ENCODE results near the gene ERBIN. TPM values are rescaled to one million over a fixed set of nuclear protein-coding genes. Genes with fewer than 3 reads are reported as not detected.

Gene ERBIN
- polyA plus RNA-seq, 4 donors, result 17.5 to 177 (median 40.3) TPM

GRCh38 chr5:65987982-65988381 is 61.6 kb downstream of the ERBIN start:
- Histone ChIP-seq H3K9me3 (ENCODE audit: control insufficient read depth in 2 of 2, insufficient read depth in 1 of 2, low read depth in 1 of 2, low read length in 1 of 2) (no peaks in the 10 kb centered on the region), H3K4me3 (ENCODE audit: low read depth in 1 of 3, low read length in 3 of 3) (no peak overlapping the region), H3K4me1 (ENCODE audit: control insufficient read depth in 3 of 3, insufficient read depth in 2 of 3, low read depth in 1 of 3, low read length in 2 of 3) (peaks cover 0 to 2% (median 0%) of the 10 kb centered on the region in 3 donors), H3K27ac (ENCODE audit: low read depth in 1 of 3, low read length in 2 of 3) (no peak overlapping the region), H3K36me3 (ENCODE audit: control insufficient read depth in 3 of 3, insufficient read depth in 2 of 3, low read depth in 1 of 3, low read length in 3 of 3) (peaks cover 0 to 25% (median 0%) of the 10 kb centered on the region in 3 donors), H3K27me3 (ENCODE audit: control insufficient read depth in 3 of 3, insufficient read depth in 3 of 3, low read length in 3 of 3) (no peaks in the 10 kb centered on the region)
- FAIRE-seq, result no peak
- 93 to 96% (median 93%) methylated on average over 4 of the region's 4 CpGs for WGBS, 3 donors
- no peak for DNase-seq

- 74 to 82% (median 77%) methylated on average over 4 of the region's 4 CpGs for WGBS, 3 donors
- FAIRE-seq (no peak), DNase-seq (no peak)
- Histone ChIP-seq H3K27ac (ENCODE audit: low read depth in 1 of 3, low read length in 2 of 3) (no peak overlapping the region), H3K36me3 (ENCODE audit: control insufficient read depth in 3 of 3, insufficient read depth in 2 of 3, low read depth in 1 of 3, low read length in 3 of 3) (peaks cover 0 to 19% (median 2%) of the 10 kb centered on the region in 3 donors), H3K4me3 (ENCODE audit: low read depth in 1 of 3, low read length in 3 of 3) (no peak overlapping the region), H3K4me1 (ENCODE audit: control insufficient read depth in 3 of 3, insufficient read depth in 2 of 3, low read depth in 1 of 3, low read length in 2 of 3) (peaks cover 0 to 2% (median 0%) of the 10 kb centered on the region in 3 donors), H3K9me3 (ENCODE audit: control insufficient read depth in 2 of 2, insufficient read depth in 1 of 2, low read depth in 1 of 2, low read length in 1 of 2) (no peaks in the 10 kb centered on the region), H3K27me3 (ENCODE audit: control insufficient read depth in 3 of 3, insufficient read depth in 3 of 3, low read length in 3 of 3) (no peaks in the 10 kb centered on the region)
These were observed 62.8 kb downstream of the ERBIN start for GRCh38 chr5:65989158-65989557.

GRCh38 chr5:65992630-65993029 is 66.3 kb downstream of the ERBIN start:
- Histone ChIP-seq H3K4me3 (ENCODE audit: low read depth in 1 of 3, low read length in 3 of 3) (no peak overlapping the region), H3K27ac (ENCODE audit: low read depth in 1 of 3, low read length in 2 of 3) (no peak overlapping the region), H3K36me3 (ENCODE audit: control insufficient read depth in 3 of 3, insufficient read depth in 2 of 3, low read depth in 1 of 3, low read length in 3 of 3) (peaks cover 0 to 16% (median 2%) of the 10 kb centered on the region in 3 donors), H3K4me1 (ENCODE audit: control insufficient read depth in 3 of 3, insufficient read depth in 2 of 3, low read depth in 1 of 3, low read length in 2 of 3) (no peaks in the 10 kb centered on the region), H3K9me3 (ENCODE audit: control insufficient read depth in 2 of 2, insufficient read depth in 1 of 2, low read depth in 1 of 2, low read length in 1 of 2) (no peaks in the 10 kb centered on the region), H3K27me3 (ENCODE audit: control insufficient read depth in 3 of 3, insufficient read depth in 3 of 3, low read length in 3 of 3) (no peaks in the 10 kb centered on the region)
- WGBS, 3 donors, result 93 to 97% (median 95%) methylated on average over 7 of the region's 7 CpGs
- DNase-seq (no peak), FAIRE-seq (no peak)

- Histone ChIP-seq H3K4me3 (ENCODE audit: low read depth in 1 of 3, low read length in 3 of 3) (no peak overlapping the region), H3K36me3 (ENCODE audit: control insufficient read depth in 3 of 3, insufficient read depth in 2 of 3, low read depth in 1 of 3, low read length in 3 of 3) (peaks cover 0 to 20% (median 2%) of the 10 kb centered on the region in 3 donors), H3K9me3 (ENCODE audit: control insufficient read depth in 2 of 2, insufficient read depth in 1 of 2, low read depth in 1 of 2, low read length in 1 of 2) (no peaks in the 10 kb centered on the region), H3K27me3 (ENCODE audit: control insufficient read depth in 3 of 3, insufficient read depth in 3 of 3, low read length in 3 of 3) (no peaks in the 10 kb centered on the region), H3K27ac (ENCODE audit: low read depth in 1 of 3, low read length in 2 of 3) (no peak overlapping the region), H3K4me1 (ENCODE audit: control insufficient read depth in 3 of 3, insufficient read depth in 2 of 3, low read depth in 1 of 3, low read length in 2 of 3) (no peaks in the 10 kb centered on the region)
- WGBS, 3 donors, result 86 to 97% (median 93%) methylated on average over 1 of the region's 1 CpG
- DNase-seq (no peak), FAIRE-seq (no peak)
These were observed 67.9 kb downstream of the ERBIN start for GRCh38 chr5:65994117-65994786.

- WGBS, 3 donors, result 95 to 97% (median 96%) methylated on average over 9 of the region's 9 CpGs
- no peak overlapping the region for H3K27ac ChIP-seq (ENCODE audit: low read depth in 1 of 3, low read length in 2 of 3)
- no peak overlapping the region for H3K4me3 ChIP-seq (ENCODE audit: low read depth in 1 of 3, low read length in 3 of 3)
- DNase-seq (no peak), FAIRE-seq (no peak)
- no peaks in the 10 kb centered on the region for H3K4me1 ChIP-seq (ENCODE audit: control insufficient read depth in 3 of 3, insufficient read depth in 2 of 3, low read depth in 1 of 3, low read length in 2 of 3)
- H3K27me3 ChIP-seq (ENCODE audit: control insufficient read depth in 3 of 3, insufficient read depth in 3 of 3, low read length in 3 of 3), result no peaks in the 10 kb centered on the region
- H3K36me3 ChIP-seq (ENCODE audit: control insufficient read depth in 3 of 3, insufficient read depth in 2 of 3, low read depth in 1 of 3, low read length in 3 of 3), result peaks cover 0 to 14% (median 2%) of the 10 kb centered on the region in 3 donors
- H3K9me3 ChIP-seq (ENCODE audit: control insufficient read depth in 2 of 2, insufficient read depth in 1 of 2, low read depth in 1 of 2, low read length in 1 of 2), result peaks cover 0 to 3% of the 10 kb centered on the region in 2 donors
These were observed 72.8 kb downstream of the ERBIN start for GRCh38 chr5:65999061-65999723.

- FAIRE-seq (no peak), DNase-seq (no peak)
- H3K27me3 ChIP-seq (ENCODE audit: control insufficient read depth in 3 of 3, insufficient read depth in 3 of 3, low read length in 3 of 3), result no peaks in the 10 kb centered on the region
- H3K9me3 ChIP-seq (ENCODE audit: control insufficient read depth in 2 of 2, insufficient read depth in 1 of 2, low read depth in 1 of 2, low read length in 1 of 2), result peaks cover 0 to 3% of the 10 kb centered on the region in 2 donors
- WGBS, 3 donors, result 97 to 98% (median 97%) methylated on average over 4 of the region's 4 CpGs
- no peak overlapping the region for H3K4me3 ChIP-seq (ENCODE audit: low read depth in 1 of 3, low read length in 3 of 3)
- no peaks in the 10 kb centered on the region for H3K4me1 ChIP-seq (ENCODE audit: control insufficient read depth in 3 of 3, insufficient read depth in 2 of 3, low read depth in 1 of 3, low read length in 2 of 3)
- peaks cover 2 to 18% (median 2%) of the 10 kb centered on the region in 3 donors for H3K36me3 ChIP-seq (ENCODE audit: control insufficient read depth in 3 of 3, insufficient read depth in 2 of 3, low read depth in 1 of 3, low read length in 3 of 3)
- no peak overlapping the region for H3K27ac ChIP-seq (ENCODE audit: low read depth in 1 of 3, low read length in 2 of 3)
These were observed 75.6 kb downstream of the ERBIN start for GRCh38 chr5:66001952-66002351.

GRCh38 chr5:66002415-66002814 is 76.0 kb downstream of the ERBIN start:
- FAIRE-seq (no peak), DNase-seq (no peak)
- Histone ChIP-seq H3K27me3 (ENCODE audit: control insufficient read depth in 3 of 3, insufficient read depth in 3 of 3, low read length in 3 of 3) (no peaks in the 10 kb centered on the region), H3K9me3 (ENCODE audit: control insufficient read depth in 2 of 2, insufficient read depth in 1 of 2, low read depth in 1 of 2, low read length in 1 of 2) (peaks cover 0 to 3% of the 10 kb centered on the region in 2 donors), H3K36me3 (ENCODE audit: control insufficient read depth in 3 of 3, insufficient read depth in 2 of 3, low read depth in 1 of 3, low read length in 3 of 3) (peaks cover 2 to 18% (median 2%) of the 10 kb centered on the region in 3 donors), H3K4me1 (ENCODE audit: control insufficient read depth in 3 of 3, insufficient read depth in 2 of 3, low read depth in 1 of 3, low read length in 2 of 3) (no peaks in the 10 kb centered on the region), H3K4me3 (ENCODE audit: low read depth in 1 of 3, low read length in 3 of 3) (no peak overlapping the region), H3K27ac (ENCODE audit: low read depth in 1 of 3, low read length in 2 of 3) (no peak overlapping the region)
- WGBS, 3 donors, result 68 to 84% (median 79%) methylated on average over 2 of the region's 2 CpGs

- FAIRE-seq, result no peak
- DNase-seq, result no peak
- H3K27me3 ChIP-seq (ENCODE audit: control insufficient read depth in 3 of 3, insufficient read depth in 3 of 3, low read length in 3 of 3), result no peaks in the 10 kb centered on the region
- 98% methylated on average over 14 of the region's 14 CpGs for WGBS, 3 donors
- H3K27ac ChIP-seq (ENCODE audit: low read depth in 1 of 3, low read length in 2 of 3), result no peak overlapping the region
- peaks cover 0 to 3% of the 10 kb centered on the region in 2 donors for H3K9me3 ChIP-seq (ENCODE audit: control insufficient read depth in 2 of 2, insufficient read depth in 1 of 2, low read depth in 1 of 2, low read length in 1 of 2)
- peaks cover 2 to 12% (median 4%) of the 10 kb centered on the region in 3 donors for H3K36me3 ChIP-seq (ENCODE audit: control insufficient read depth in 3 of 3, insufficient read depth in 2 of 3, low read depth in 1 of 3, low read length in 3 of 3)
- H3K4me1 ChIP-seq (ENCODE audit: control insufficient read depth in 3 of 3, insufficient read depth in 2 of 3, low read depth in 1 of 3, low read length in 2 of 3), result peaks cover 0 to 2% (median 0%) of the 10 kb centered on the region in 3 donors
- H3K4me3 ChIP-seq (ENCODE audit: low read depth in 1 of 3, low read length in 3 of 3), result no peak overlapping the region
These were observed 77.8 kb downstream of the ERBIN start for GRCh38 chr5:66004216-66004615.

Measured in small intestine (tissue), 7 donors.